ENCODE data around the gene WNT9A. TPM values are rescaled to one million over a fixed set of nuclear protein-coding genes. Genes with fewer than 3 reads are reported as not detected.

Gene WNT9A
- total RNA-seq, 1 donor from 2014 or later, result 0.25 TPM

GRCh38 chr1:227954163-227954850 is 6.6 kb upstream of the WNT9A start:
- intact Hi-C loops (cut with micrococcal nuclease), result loop anchor here (1.0 kb wide), 1 partner anchor 192 kb away; no protein-coding TSS in a partner anchor

GRCh38 chr1:227953022-227953412 is 5.3 kb upstream of the WNT9A start:
- intact Hi-C loops (cut with micrococcal nuclease), result no loop called here

- intact Hi-C loops (cut with micrococcal nuclease), result no loop called here
These were observed 4.8 kb upstream of the WNT9A start for GRCh38 chr1:227952374-227953021.

GRCh38 chr1:227951624-227952373 is 4.1 kb upstream of the WNT9A start:
- intact Hi-C loops (cut with micrococcal nuclease), result no loop called here

GRCh38 chr1:227950735-227951346 is 3.1 kb upstream of the WNT9A start:
- intact Hi-C loops (cut with micrococcal nuclease), result no loop called here

GRCh38 chr1:227949954-227950734 is 2.4 kb upstream of the WNT9A start:
- intact Hi-C loops (cut with micrococcal nuclease), result no loop called here

GRCh38 chr1:227949341-227949921 is 1.7 kb upstream of the WNT9A start:
- intact Hi-C loops (cut with micrococcal nuclease), result no loop called here

GRCh38 chr1:227948493-227949260 is 945 bp upstream of the WNT9A start:
- intact Hi-C loops (cut with micrococcal nuclease), result no loop called here

GRCh38 chr1:227947386-227947675 is 401 bp downstream of the WNT9A start:
- intact Hi-C loops (cut with micrococcal nuclease), result loop anchor here (2.0 kb wide), 1 partner anchor 405 kb away; no protein-coding TSS in a partner anchor

GRCh38 chr1:227946624-227947385 is 927 bp downstream of the WNT9A start:
- intact Hi-C loops (cut with micrococcal nuclease), result loop anchor here (1.0 to 2.0 kb wide), 3 partner anchors 185 to 466 kb away; no protein-coding TSS in a partner anchor

GRCh38 chr1:227945891-227946623 is 1.7 kb downstream of the WNT9A start:
- intact Hi-C loops (cut with micrococcal nuclease), result loop anchor here (1.0 to 2.0 kb wide), 3 partner anchors 184 to 465 kb away; no protein-coding TSS in a partner anchor

GRCh38 chr1:227944931-227945890 is 2.5 kb downstream of the WNT9A start:
- intact Hi-C loops (cut with micrococcal nuclease), result no loop called here

GRCh38 chr1:227944090-227944930 is 3.4 kb downstream of the WNT9A start:
- intact Hi-C loops (cut with micrococcal nuclease), result no loop called here

GRCh38 chr1:227943381-227944089 is 4.2 kb downstream of the WNT9A start:
- intact Hi-C loops (cut with micrococcal nuclease), result no loop called here

GRCh38 chr1:227942716-227943261 is 4.9 kb downstream of the WNT9A start:
- intact Hi-C loops (cut with micrococcal nuclease), result no loop called here
